Keratinocyte (primary cell): ENCODE results near the gene IGSF9. TPM values are rescaled to one million over a fixed set of nuclear protein-coding genes. Genes with fewer than 3 reads are reported as not detected.

Experiments used
- DNase-seq: peaks from one replicate; pipeline ENCODE4 v3.0.0-alpha.2; 2011; ENCODE audit warnings: low read depth, missing footprints, low spot score
- FAIRE-seq: peaks from 2 replicates; lab custom pipeline; 2011; peaks lifted over from hg19 to GRCh38; lab: Jason Lieb, UNC
- H2AFZ ChIP-seq: 2 replicates; pipeline ENCODE4 v1.6.0; 2012; ENCODE audit warnings: low read length, control low read depth, inconsistent platforms; ENCODE audit not compliant: control insufficient read depth
- H3K27ac ChIP-seq: 2 replicates; pipeline ENCODE4 v1.5.1; 2011; ENCODE audit warnings: low read length; ENCODE audit not compliant: control insufficient read depth, insufficient read depth
- H3K27me3 ChIP-seq: 3 replicates; pipeline ENCODE4 v1.6.0; 2011; ENCODE audit warnings: low read length; ENCODE audit not compliant: control insufficient read depth, insufficient read depth; ENCODE audit errors: extremely low read depth
- H3K36me3 ChIP-seq, 2 experiments: 2 replicates in 1 of 2; 3 replicates in 1 of 2; pipeline ENCODE4 v1.5.1; 2011; ENCODE audit warnings: low read length in 2 of 2, mild to moderate bottlenecking in 1 of 2; ENCODE audit not compliant: control insufficient read depth in 2 of 2, insufficient read depth in 2 of 2; ENCODE audit errors: extremely low read depth in 1 of 2
- H3K4me1 ChIP-seq: 3 replicates; pipeline ENCODE4 v1.5.1; 2011; ENCODE audit warnings: low read length; ENCODE audit not compliant: control insufficient read depth, insufficient read depth; ENCODE audit errors: extremely low read depth
- H3K4me2 ChIP-seq: 3 replicates; pipeline ENCODE4 v1.6.0; 2011; ENCODE audit warnings: low read depth, low read length; ENCODE audit not compliant: control insufficient read depth, insufficient read depth; ENCODE audit errors: extremely low read depth
- H3K4me3 ChIP-seq, 3 experiments: fragments of 200-600 bp in 1 of 3; sonication (generic) in 1 of 3; 2 replicates in 2 of 3; 3 replicates in 1 of 3; pipeline ENCODE4 v1.5.1; 2011 to 2016; ENCODE audit warnings: low read length in 3 of 3, mild to moderate bottlenecking in 3 of 3, control low read depth in 2 of 3, inconsistent platforms in 1 of 3, low read depth in 1 of 3, mixed read lengths in 1 of 3, mixed run types in 1 of 3, moderate library complexity in 1 of 3; ENCODE audit not compliant: control insufficient read depth in 2 of 3, insufficient read depth in 2 of 3; ENCODE audit errors: extremely low read depth in 1 of 3
- H3K79me2 ChIP-seq: 2 replicates; pipeline ENCODE4 v1.6.0; 2012; ENCODE audit warnings: low read length; ENCODE audit not compliant: control insufficient read depth, insufficient read depth
- H3K9ac ChIP-seq: 3 replicates; pipeline ENCODE4 v1.6.0; 2011; ENCODE audit warnings: low read length; ENCODE audit not compliant: control insufficient read depth, insufficient read depth; ENCODE audit errors: extremely low read depth
- H3K9me1 ChIP-seq: 3 replicates; pipeline ENCODE4 v1.6.0; 2011; ENCODE audit warnings: low read length; ENCODE audit not compliant: control insufficient read depth, insufficient read depth; ENCODE audit errors: extremely low read depth
- H3K9me3 ChIP-seq: 2 replicates; pipeline ENCODE4 v1.5.1; 2012; ENCODE audit warnings: low read depth, low read length; ENCODE audit not compliant: control insufficient read depth
- H4K20me1 ChIP-seq: 3 replicates; pipeline ENCODE4 v1.6.0; 2011; ENCODE audit warnings: low read length; ENCODE audit not compliant: control insufficient read depth, insufficient read depth; ENCODE audit errors: extremely low read depth
- CTCF ChIP-seq, 3 experiments: IDR thresholded peaks in 1 of 3; conservative IDR thresholded peaks in 1 of 3; optimal IDR thresholded peaks in 1 of 3; 2 replicates in 2 of 3; 3 replicates in 1 of 3; pipeline versions ENCODE3 to v1.5.1; 2011; ENCODE audit warnings: low read length in 3 of 3, mild to moderate bottlenecking in 3 of 3, moderate library complexity in 2 of 3, control low read depth in 1 of 3, inconsistent platforms in 1 of 3; ENCODE audit not compliant: insufficient read depth in 2 of 3; ENCODE audit errors: extremely low read depth in 1 of 3
- EZH2 ChIP-seq: IDR thresholded peaks from one replicate; pipeline ENCODE4 v1.6.1; 2012; ENCODE audit warnings: inconsistent platforms, mild to moderate bottlenecking, low read length, moderate library complexity
- dilution Hi-C: fragments of 300-500 bp; cut with MboI; formaldehyde crosslinking; loops from one replicate; pipeline ENCODE4 v1.7.0; 2020; ENCODE audit warnings: low sequenced_read_pairs; ENCODE audit not compliant: extremely low pct_ligation_motif_present
- polyA plus RNA-seq, 5 experiments: library from polyadenylated mRNA; depleted of rRNA in 3 of 5; stranded (reverse) in 3 of 5; stranded (forward) in 1 of 5; unstranded in 1 of 5; fragments of >200 nt; gene quantifications; 1 replicate in 1 of 5; 2 replicates in 3 of 5; 3 replicates in 1 of 5; pipeline versions ENCODE4 v1.2.1 to v1.2.3, GENCODE V29; 2011 to 2012; ENCODE audit warnings: missing spikeins in 2 of 5, low read depth in 1 of 5, low replicate concordance in 1 of 5

Gene IGSF9
- polyA plus RNA-seq, 1 donor (not counting 4 experiments of a cell fraction or from before 2014, with no cell fraction given), result 4.2 TPM

GRCh38 chr1:159951016-159951415 is 5.6 kb upstream of the IGSF9 start:
- FAIRE-seq, result no peak
- Histone ChIP-seq H3K9ac (no peak overlapping the region), H3K36me3 (no peaks in the 10 kb centered on the region), H3K4me3 (no peak overlapping the region), H3K9me1 (peaks cover 4% of the 10 kb centered on the region), H3K79me2 (no peaks in the 10 kb centered on the region), H4K20me1 (no peaks in the 10 kb centered on the region), H3K9me3 (no peaks in the 10 kb centered on the region), H3K4me1 (peaks cover 39% of the 10 kb centered on the region), H3K4me2 (no peak overlapping the region), H3K27ac (no peak overlapping the region), H3K27me3 (no peaks in the 10 kb centered on the region), H2AFZ (no peak overlapping the region)
- dilution Hi-C loops, result no loop called here
- TF ChIP-seq CTCF (optimal IDR thresholded peaks at IDR 0.05 in 1 of 3, IDR thresholded peaks at IDR 0.05 in 1 of 3, conservative IDR thresholded peaks at IDR 0.05 in 1 of 3; ENCODE audit: extremely low read depth in 1 of 3, insufficient read depth in 2 of 3, low read length in 3 of 3) (no peak), EZH2 (no peak)
- no peak for DNase-seq

GRCh38 chr1:159949981-159950381 is 4.6 kb upstream of the IGSF9 start:
- Histone ChIP-seq H3K9ac (no peak overlapping the region), H3K4me1 (peaks cover 30% of the 10 kb centered on the region), H3K36me3 (no peaks in the 10 kb centered on the region), H3K4me2 (no peak overlapping the region), H3K4me3 (no peak overlapping the region), H4K20me1 (no peaks in the 10 kb centered on the region), H3K79me2 (no peaks in the 10 kb centered on the region), H3K9me3 (no peaks in the 10 kb centered on the region), H3K27me3 (no peaks in the 10 kb centered on the region), H3K27ac (no peak overlapping the region), H3K9me1 (peaks cover 4% of the 10 kb centered on the region), H2AFZ (no peak overlapping the region)
- no peak for DNase-seq
- TF ChIP-seq EZH2, result no peak
- no peak for TF ChIP-seq CTCF (optimal IDR thresholded peaks at IDR 0.05 in 1 of 3, IDR thresholded peaks at IDR 0.05 in 1 of 3, conservative IDR thresholded peaks at IDR 0.05 in 1 of 3; ENCODE audit: extremely low read depth in 1 of 3, insufficient read depth in 2 of 3, low read length in 3 of 3)
- FAIRE-seq, result no peak
- dilution Hi-C loops, result no loop called here
